HG02943 (cell line): ENCODE results near the gene WDR88.
"Not testable (repeated sequence)": the region's sequence is repeated elsewhere in the genome, so short reads cannot be mapped to it uniquely, and the experiment has no call there.

Experiments used
- ATAC-seq: cut with Tn5 transposase; IDR thresholded peaks from one replicate; pipeline ENCODE4 v1.9.1; 2021; ENCODE audit warnings: mild to moderate bottlenecking, low read depth, moderate library complexity; ENCODE audit not compliant: unreplicated experiment

WDR88 gene

GRCh38 chr19:33208371-33208895 is 76.5 kb downstream of the WDR88 start:
- ATAC-seq, result no peak

GRCh38 chr19:33208904-33209849 is 77.3 kb downstream of the WDR88 start:
- no peak for ATAC-seq

GRCh38 chr19:33209850-33210230 is 77.9 kb downstream of the WDR88 start:
- not testable (repeated sequence) for ATAC-seq

- ATAC-seq, result no peak
Measured at GRCh38 chr19:33210266-33210940, 78.5 kb downstream of the WDR88 start.

- ATAC-seq, result no peak
Measured at GRCh38 chr19:33211794-33212435, 80.0 kb downstream of the WDR88 start.

GRCh38 chr19:33212436-33213172 is 80.7 kb downstream of the WDR88 start:
- no peak for ATAC-seq

- no peak for ATAC-seq
Measured at GRCh38 chr19:33214596-33214995, 82.7 kb downstream of the WDR88 start.

GRCh38 chr19:33215438-33216197 is 83.7 kb downstream of the WDR88 start:
- no peak for ATAC-seq

GRCh38 chr19:33216198-33216830 is 84.4 kb downstream of the WDR88 start:
- no peak for ATAC-seq

GRCh38 chr19:33217881-33218280 is 86.0 kb downstream of the WDR88 start:
- ATAC-seq, result no peak

GRCh38 chr19:33219261-33219815 is 87.4 kb downstream of the WDR88 start:
- ATAC-seq, result no peak

- no peak for ATAC-seq
Measured at GRCh38 chr19:33220115-33220514, 88.2 kb downstream of the WDR88 start.

GRCh38 chr19:33220735-33221134 is 88.8 kb downstream of the WDR88 start:
- no peak for ATAC-seq

GRCh38 chr19:33221638-33222037 is 89.7 kb downstream of the WDR88 start:
- ATAC-seq, result no peak

- ATAC-seq, result not testable (repeated sequence)
Measured at GRCh38 chr19:33222255-33222654, 90.3 kb downstream of the WDR88 start.

- ATAC-seq, result no peak
Measured at GRCh38 chr19:33224694-33225457, 93.0 kb downstream of the WDR88 start.
